Neural cell (in vitro differentiated cells): ENCODE results near the gene WBP1.
A peak's percentile ranks its signal among the peaks of the same experiment; 100 is the strongest.

Source experiments
- CTCF ChIP-seq: fragments of 450-650 bp; IDR thresholded peaks from 2 replicates; pipeline ENCODE4 v1.5.1; 2014; ENCODE audit warnings: antibody characterized with exemption, mild to moderate bottlenecking, moderate library complexity; ENCODE audit not compliant: poor library complexity, severe bottlenecking
- RAD21 ChIP-seq: fragments of 450-650 bp; conservative IDR thresholded peaks from 2 replicates; pipeline ENCODE4 v1.6.1; 2014; ENCODE audit warnings: antibody characterized with exemption, mild to moderate bottlenecking, moderate library complexity
- TAF1 ChIP-seq: IDR thresholded peaks from 2 replicates; pipeline ENCODE4 v1.6.1; 2012; ENCODE audit warnings: low read depth

DNA sequence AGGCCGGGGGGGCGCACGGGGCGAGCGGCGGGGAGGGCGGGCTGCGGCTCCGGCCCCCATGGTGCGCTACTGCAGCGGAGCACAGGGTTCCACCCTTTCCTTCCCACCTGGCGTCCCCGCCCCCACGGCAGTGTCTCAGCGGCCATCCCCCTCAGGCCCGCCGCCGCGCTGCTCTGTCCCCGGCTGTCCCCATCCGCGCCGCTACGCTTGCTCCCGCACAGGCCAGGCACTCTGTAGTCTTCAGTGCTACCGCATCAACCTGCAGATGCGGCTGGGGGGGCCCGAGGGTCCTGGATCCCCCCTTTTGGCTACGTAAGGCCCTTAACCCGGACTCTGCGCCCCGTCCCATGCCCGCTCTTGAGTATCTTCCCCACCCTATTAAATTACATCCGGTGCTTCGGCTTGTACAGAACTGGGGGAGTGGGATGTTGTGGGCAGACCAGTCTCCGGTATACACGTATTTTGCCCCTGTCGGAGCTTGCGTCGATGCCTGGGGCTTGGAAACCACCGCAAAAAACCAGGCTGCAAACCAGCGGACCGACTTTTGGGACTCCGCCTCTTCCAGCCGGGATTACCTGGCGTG lies 598 bp upstream of the WBP1 start:
- peak; percentile 86 for TF ChIP-seq TAF1
- TF ChIP-seq CTCF, result no peak
- no peak for TF ChIP-seq RAD21
